ENCODE measurements around the gene HLA-DMB.

Gene HLA-DMB

GRCh38 chr6:32940656-32941213 lies at the start of gene HLA-DMB:
HLA-DMB (minus strand) TSS chr6:32941028; CDS start chr6:32940807, 221 bp downstream.
- peak; percentile 63 for DNase-seq (ENCODE audit: low spot score)

GRCh38 chr6:32989368-32989767 lies 48.5 kb upstream of the HLA-DMB start:
- DNase-seq (ENCODE audit: low spot score): no peak

- peak; percentile 80 for DNase-seq (ENCODE audit: low spot score)
These were observed 44.0 kb upstream of the HLA-DMB start for GRCh38 chr6:32984622-32985389.

GRCh38 chr6:32983964-32984621 lies 43.3 kb upstream of the HLA-DMB start:
- no peak for DNase-seq (ENCODE audit: low spot score)

DNA sequence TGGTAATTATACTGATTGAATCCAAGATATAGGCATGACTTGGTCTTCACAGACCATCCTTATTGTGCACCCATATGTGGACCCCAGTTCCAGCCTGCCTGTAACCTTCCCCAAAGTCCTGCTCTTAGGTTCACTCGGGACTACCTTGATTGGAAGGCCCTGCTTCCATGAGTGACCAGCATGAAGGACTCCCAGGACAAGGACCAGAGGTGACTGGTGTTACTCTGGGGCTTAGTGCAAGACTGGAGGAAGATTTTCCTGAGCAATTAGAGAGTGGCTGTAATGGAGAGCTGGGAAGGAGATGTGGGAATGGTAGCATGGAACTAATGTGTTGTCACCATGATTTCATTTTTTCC lies 42.6 kb upstream of the HLA-DMB start:
- DNase-seq (ENCODE audit: low spot score): no peak

DNA sequence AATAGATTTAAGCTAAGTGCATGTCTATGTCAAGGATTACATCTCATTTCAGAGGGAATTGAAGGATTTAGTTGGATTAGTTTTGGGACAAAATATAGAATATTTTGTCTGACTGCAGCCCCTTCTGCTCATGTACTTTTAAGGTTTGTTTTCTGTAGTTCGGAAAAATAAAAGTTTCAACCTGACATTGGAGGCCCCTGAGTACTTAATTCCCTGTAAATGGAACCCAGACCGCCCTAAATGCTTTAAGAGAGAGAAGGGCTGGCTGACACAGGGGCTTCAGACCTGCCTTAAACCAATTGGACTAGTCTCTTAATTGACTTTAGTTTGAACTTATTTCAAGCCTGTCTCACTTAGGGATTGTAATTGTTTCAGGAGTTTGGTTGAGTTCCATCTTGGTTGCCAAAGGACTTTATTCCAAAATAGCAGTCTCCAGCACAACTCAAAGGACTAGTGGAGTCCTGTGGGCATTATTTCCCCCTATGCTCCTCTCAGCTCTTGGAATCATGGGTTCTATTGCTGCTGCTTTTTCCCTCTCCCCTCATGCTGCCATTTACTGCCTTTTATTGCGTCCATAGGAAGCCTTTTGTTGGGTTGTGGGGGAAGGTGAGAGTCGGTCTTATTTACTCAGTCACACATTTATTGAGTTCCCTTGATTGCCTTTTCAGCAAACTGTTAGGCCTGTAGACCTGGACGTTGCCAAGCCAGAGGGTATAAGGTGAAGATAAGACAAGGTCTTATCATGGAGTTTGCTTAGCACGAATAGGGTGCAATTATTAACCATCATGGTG lies 42.1 kb upstream of the HLA-DMB start:
- no peak for DNase-seq (ENCODE audit: low spot score)

DNA sequence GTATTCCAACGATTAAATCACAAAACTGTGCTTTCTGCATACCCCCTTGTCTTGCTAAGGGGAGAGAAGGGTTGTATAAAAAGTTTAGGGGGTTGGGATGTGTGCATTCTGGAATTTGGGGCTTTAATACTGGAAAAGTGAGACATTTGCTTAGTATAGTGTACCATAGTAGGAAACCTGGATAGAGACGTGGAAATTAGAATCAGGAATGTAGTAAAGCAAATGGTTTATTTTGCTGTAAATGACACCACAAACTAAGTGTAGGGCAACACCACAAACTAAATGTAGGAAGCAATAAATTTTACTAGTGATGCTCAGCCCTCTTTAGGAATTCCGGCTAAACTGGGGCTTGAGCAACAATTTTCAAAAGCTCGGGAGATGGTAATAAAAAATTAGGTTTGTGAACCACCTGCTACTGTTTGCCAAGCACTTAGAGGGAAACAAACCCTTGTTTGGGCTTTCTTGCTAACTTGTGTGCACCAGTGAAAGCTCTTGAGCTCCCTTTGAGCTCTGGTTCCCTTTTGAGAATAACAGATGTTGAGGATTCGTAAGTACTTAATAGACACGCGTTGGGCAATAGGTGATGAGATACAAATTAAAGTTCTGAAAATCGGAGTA lies 41.4 kb upstream of the HLA-DMB start:
- DNase-seq (ENCODE audit: low spot score): no peak

GRCh38 chr6:32980488-32981038 lies 39.7 kb upstream of the HLA-DMB start:
- DNase-seq (ENCODE audit: low spot score): no peak

- no peak for DNase-seq (ENCODE audit: low spot score)
These were observed 39.1 kb upstream of the HLA-DMB start for GRCh38 chr6:32979720-32980487.

GRCh38 chr6:32977953-32978324 lies 37.1 kb upstream of the HLA-DMB start:
- no peak for DNase-seq (ENCODE audit: low spot score)

- no peak for DNase-seq (ENCODE audit: low spot score)
These were observed 36.6 kb upstream of the HLA-DMB start for GRCh38 chr6:32977272-32977952.

- no peak for DNase-seq (ENCODE audit: low spot score)
These were observed 35.7 kb upstream of the HLA-DMB start for GRCh38 chr6:32976334-32977069.

DNA sequence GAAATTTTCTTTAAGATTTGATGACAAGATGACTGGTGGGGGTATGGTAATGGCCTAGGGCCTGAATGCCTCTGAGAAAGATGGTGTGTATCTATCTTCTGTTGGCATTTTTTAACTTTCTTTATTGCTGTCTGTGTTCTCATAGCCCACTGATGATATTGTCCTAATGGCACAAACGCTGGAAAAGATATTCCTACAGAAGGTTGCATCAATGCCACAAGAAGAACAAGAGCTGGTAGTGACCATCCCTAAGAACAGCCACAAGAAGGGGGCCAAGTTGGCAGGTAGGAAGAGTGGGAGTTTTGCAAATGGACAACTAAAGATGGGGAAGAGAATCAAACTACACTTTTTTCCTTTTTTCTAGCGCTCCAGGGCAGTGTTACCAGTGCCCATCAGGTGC lies 35.1 kb upstream of the HLA-DMB start:
- DNase-seq (ENCODE audit: low spot score): no peak

GRCh38 chr6:32974541-32975308 lies 33.9 kb upstream of the HLA-DMB start:
- DNase-seq (ENCODE audit: low spot score): no peak

- no peak for DNase-seq (ENCODE audit: low spot score)
These were observed 33.1 kb upstream of the HLA-DMB start for GRCh38 chr6:32974016-32974333.

DNA sequence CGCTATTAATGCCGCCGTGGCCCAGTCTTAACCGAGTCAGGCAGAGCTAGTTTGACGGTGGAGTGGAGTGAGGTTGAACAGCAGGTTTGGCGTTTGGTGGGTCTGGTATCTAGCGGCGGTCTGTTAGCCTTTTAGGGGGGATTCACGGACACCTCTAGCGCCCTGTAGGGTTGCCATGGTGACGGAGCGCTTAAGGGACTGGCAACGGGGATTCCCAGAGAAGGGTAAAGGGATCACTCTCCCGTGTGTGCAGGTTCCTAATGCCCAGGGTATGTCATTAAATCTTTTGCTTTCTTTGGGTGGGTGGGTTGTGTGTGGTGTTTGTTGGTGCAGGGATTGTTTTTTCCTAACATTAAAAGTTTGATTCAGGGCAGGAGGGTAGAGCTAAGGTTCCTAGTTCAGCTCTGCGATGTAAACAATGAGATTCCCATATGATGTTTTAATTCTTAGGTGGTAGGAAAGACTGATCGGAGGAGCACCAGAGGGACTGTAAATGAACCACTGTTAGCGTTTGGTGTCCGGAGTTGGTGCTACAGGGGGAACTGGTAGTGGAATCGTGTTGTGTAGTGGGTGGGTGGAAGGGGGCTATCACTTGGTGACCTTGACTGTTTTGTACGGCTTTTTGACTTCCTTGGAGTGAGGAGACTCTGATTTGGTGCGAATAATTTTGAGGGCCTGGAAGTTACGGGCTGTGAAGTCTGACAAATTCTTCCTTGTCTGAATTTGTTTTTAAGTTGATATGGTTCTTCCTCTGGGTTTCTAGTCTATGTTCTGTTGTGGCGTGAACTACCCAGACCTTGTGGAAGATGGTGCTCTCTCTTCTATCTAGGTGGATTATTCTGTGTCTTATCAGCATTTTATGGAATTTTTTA lies 32.6 kb upstream of the HLA-DMB start:
- DNase-seq (ENCODE audit: low spot score): peak; percentile 74

GRCh38 chr6:32972353-32973143 lies 31.7 kb upstream of the HLA-DMB start:
- peak; percentile 59 for DNase-seq (ENCODE audit: low spot score)
